ENCODE data around the gene HECA.
"Not testable (repeated sequence)": the region's sequence is repeated elsewhere in the genome, so short reads cannot be mapped to it uniquely, and the experiment has no call there.

HECA gene

DNA sequence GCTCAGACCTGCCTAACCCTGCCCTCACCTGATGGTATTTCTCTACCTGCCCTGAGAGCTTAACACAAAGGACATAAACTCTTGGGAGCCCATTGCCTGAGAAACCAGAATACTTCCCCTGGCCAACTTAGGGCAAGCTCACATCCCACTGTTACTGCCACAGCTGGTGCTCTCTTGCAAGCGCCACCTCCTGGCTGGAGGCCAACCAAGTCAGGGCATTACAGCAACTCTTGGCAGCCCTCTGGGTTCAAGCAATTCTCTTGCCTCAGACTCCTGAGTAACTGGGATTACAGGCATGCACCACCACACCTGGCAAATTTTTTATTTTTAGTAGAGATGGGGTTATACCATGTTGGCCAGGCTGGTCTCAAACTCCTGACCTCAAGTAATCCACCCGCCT is 70.1 kb downstream of the HECA start:
- H3K4me2 ChIP-seq (ENCODE audit: low read depth, low read length): no peak overlapping the region

GRCh38 chr6:139205843-139206242 is 71.0 kb downstream of the HECA start:
- Histone ChIP-seq H4K20me1 (ENCODE audit: insufficient read depth, low read length) (no peaks in the 10 kb centered on the region), H3K4me1 (ENCODE audit: low read length) (no peaks in the 10 kb centered on the region), H3K27ac (ENCODE audit: low read length) (no peak overlapping the region), H2AFZ (ENCODE audit: low read length) (no peak overlapping the region), H3K9me3 (replicated peaks; ENCODE audit: insufficient read depth, low read length) (no peaks in the 10 kb centered on the region), H3K36me3 (replicated peaks; ENCODE audit: insufficient read depth, low read length) (no peaks in the 10 kb centered on the region), H3K4me3 (ENCODE audit: low read length) (no peak overlapping the region), H3K9me2 (replicated peaks; ENCODE audit: insufficient read depth, low read length) (no peaks in the 10 kb centered on the region), H3K27me3 (replicated peaks; ENCODE audit: insufficient read depth, low read length) (no peaks in the 10 kb centered on the region), H3K79me2 (ENCODE audit: low read length) (no peaks in the 10 kb centered on the region), H3K4me2 (ENCODE audit: low read depth, low read length) (no peak overlapping the region), H3F3A (ENCODE audit: insufficient read depth, low read length) (no peaks in the 10 kb centered on the region), H3K9ac (ENCODE audit: low read length) (no peak overlapping the region)
- DNase-seq: no peak
- no peak for TF ChIP-seq EZH2 (optimal IDR thresholded peaks at IDR 0.05; ENCODE audit: low read depth, low read length)
- no peak for TF ChIP-seq EZH2phosphoT487 (IDR thresholded peaks at IDR 0.05; ENCODE audit: low read length)
- TF ChIP-seq, protein P1, sequence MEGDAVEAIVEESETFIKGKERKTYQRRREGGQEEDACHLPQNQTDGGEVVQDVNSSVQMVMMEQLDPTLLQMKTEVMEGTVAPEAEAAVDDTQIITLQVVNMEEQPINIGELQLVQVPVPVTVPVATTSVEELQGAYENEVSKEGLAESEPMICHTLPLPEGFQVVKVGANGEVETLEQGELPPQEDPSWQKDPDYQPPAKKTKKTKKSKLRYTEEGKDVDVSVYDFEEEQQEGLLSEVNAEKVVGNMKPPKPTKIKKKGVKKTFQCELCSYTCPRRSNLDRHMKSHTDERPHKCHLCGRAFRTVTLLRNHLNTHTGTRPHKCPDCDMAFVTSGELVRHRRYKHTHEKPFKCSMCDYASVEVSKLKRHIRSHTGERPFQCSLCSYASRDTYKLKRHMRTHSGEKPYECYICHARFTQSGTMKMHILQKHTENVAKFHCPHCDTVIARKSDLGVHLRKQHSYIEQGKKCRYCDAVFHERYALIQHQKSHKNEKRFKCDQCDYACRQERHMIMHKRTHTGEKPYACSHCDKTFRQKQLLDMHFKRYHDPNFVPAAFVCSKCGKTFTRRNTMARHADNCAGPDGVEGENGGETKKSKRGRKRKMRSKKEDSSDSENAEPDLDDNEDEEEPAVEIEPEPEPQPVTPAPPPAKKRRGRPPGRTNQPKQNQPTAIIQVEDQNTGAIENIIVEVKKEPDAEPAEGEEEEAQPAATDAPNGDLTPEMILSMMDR (IDR thresholded peaks at IDR 0.05; ENCODE audit: low read length): no peak

More for the DNA sequence above, 70.1 kb downstream of the HECA start:
- TF ChIP-seq EZH2 (optimal IDR thresholded peaks at IDR 0.05; ENCODE audit: low read depth, low read length) (no peak), EZH2phosphoT487 (IDR thresholded peaks at IDR 0.05; ENCODE audit: low read length) (no peak)
- TF ChIP-seq, protein P1 (IDR thresholded peaks at IDR 0.05; ENCODE audit: low read length): no peak
- Histone ChIP-seq H3K79me2 (ENCODE audit: low read length) (no peaks in the 10 kb centered on the region), H3K4me1 (ENCODE audit: low read length) (no peaks in the 10 kb centered on the region), H3K27me3 (replicated peaks; ENCODE audit: insufficient read depth, low read length) (no peaks in the 10 kb centered on the region), H3F3A (ENCODE audit: insufficient read depth, low read length) (no peaks in the 10 kb centered on the region), H4K20me1 (ENCODE audit: insufficient read depth, low read length) (no peaks in the 10 kb centered on the region), H2AFZ (ENCODE audit: low read length) (no peak overlapping the region), H3K4me3 (ENCODE audit: low read length) (no peak overlapping the region), H3K9me3 (replicated peaks; ENCODE audit: insufficient read depth, low read length) (no peaks in the 10 kb centered on the region), H3K9me2 (replicated peaks; ENCODE audit: insufficient read depth, low read length) (no peaks in the 10 kb centered on the region), H3K27ac (ENCODE audit: low read length) (no peak overlapping the region), H3K9ac (ENCODE audit: low read length) (no peak overlapping the region), H3K36me3 (replicated peaks; ENCODE audit: insufficient read depth, low read length) (no peaks in the 10 kb centered on the region)
- no peak for DNase-seq

DNA sequence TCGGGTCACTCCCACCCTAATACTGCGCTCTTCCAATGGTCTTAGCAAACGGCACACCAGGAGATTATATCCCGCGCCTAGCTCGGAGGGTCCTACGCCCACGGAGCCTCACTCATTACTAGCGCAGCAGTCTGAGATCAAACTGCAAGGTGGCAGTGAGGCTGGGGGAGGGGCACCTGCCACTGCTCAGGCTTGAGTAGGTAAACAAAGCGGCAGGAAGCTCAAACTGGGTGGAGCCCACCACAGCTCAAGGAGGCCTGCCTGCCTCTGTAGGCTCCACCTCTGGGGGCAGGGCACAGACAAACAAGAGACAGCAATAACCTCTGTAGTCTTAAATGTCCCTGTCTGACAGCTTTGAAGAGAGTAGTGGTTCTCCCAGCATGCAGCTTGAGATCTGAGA is 75.9 kb downstream of the HECA start:
- not testable (repeated sequence) for H3K36me3 ChIP-seq (replicated peaks; ENCODE audit: insufficient read depth, low read length); H2AFZ ChIP-seq (ENCODE audit: low read length); H4K20me1 ChIP-seq (ENCODE audit: insufficient read depth, low read length); H3K9ac ChIP-seq (ENCODE audit: low read length); DNase-seq; H3F3A ChIP-seq (ENCODE audit: insufficient read depth, low read length); H3K27me3 ChIP-seq (replicated peaks; ENCODE audit: insufficient read depth, low read length); H3K4me1 ChIP-seq (ENCODE audit: low read length); H3K4me2 ChIP-seq (ENCODE audit: low read depth, low read length); H3K9me3 ChIP-seq (replicated peaks; ENCODE audit: insufficient read depth, low read length); H3K4me3 ChIP-seq (ENCODE audit: low read length); H3K79me2 ChIP-seq (ENCODE audit: low read length); H3K27ac ChIP-seq (ENCODE audit: low read length); H3K9me2 ChIP-seq (replicated peaks; ENCODE audit: insufficient read depth, low read length)

GRCh38 chr6:139212460-139212859 is 77.6 kb downstream of the HECA start:
- DNase-seq; H3K4me2 ChIP-seq (ENCODE audit: low read depth, low read length); H4K20me1 ChIP-seq (ENCODE audit: insufficient read depth, low read length): not testable (repeated sequence)

More at GRCh38 chr6:139212460-139212859, 77.6 kb downstream of the HECA start:
- not testable (repeated sequence) for H3K4me1 ChIP-seq (ENCODE audit: low read length); H3K9me3 ChIP-seq (replicated peaks; ENCODE audit: insufficient read depth, low read length); H2AFZ ChIP-seq (ENCODE audit: low read length); H3K9ac ChIP-seq (ENCODE audit: low read length); H3K36me3 ChIP-seq (replicated peaks; ENCODE audit: insufficient read depth, low read length); H3K79me2 ChIP-seq (ENCODE audit: low read length); H3K4me3 ChIP-seq (ENCODE audit: low read length); H3K9me2 ChIP-seq (replicated peaks; ENCODE audit: insufficient read depth, low read length); H3K27ac ChIP-seq (ENCODE audit: low read length); H3K27me3 ChIP-seq (replicated peaks; ENCODE audit: insufficient read depth, low read length); H3F3A ChIP-seq (ENCODE audit: insufficient read depth, low read length)

Data from MM.1S (cell line).